MG63 (cell line): ENCODE results near the gene TRPC3. TPM values are rescaled to one million over a fixed set of nuclear protein-coding genes. Genes with fewer than 3 reads are reported as not detected.

ENCODE experiments used
- DNase-seq: peaks from one replicate; pipeline ENCODE4 v3.0.0-alpha.2; 2020
- H3K27me3 ChIP-seq: fragments of 250-450 bp; sonication (Bioruptor Pico); 2 replicates; pipeline ENCODE4 v1.5.1; 2020; ENCODE audit warnings: mild to moderate bottlenecking, moderate library complexity
- H3K36me3 ChIP-seq: fragments of 250-450 bp; sonication (Bioruptor Pico); 2 replicates; pipeline ENCODE4 v1.5.1; 2020; ENCODE audit warnings: mild to moderate bottlenecking, moderate library complexity
- H3K4me3 ChIP-seq: fragments of 250-450 bp; sonication (Bioruptor Pico); 2 replicates; pipeline ENCODE4 v1.5.1; 2020; ENCODE audit warnings: mild to moderate bottlenecking, moderate library complexity
- H3K9me3 ChIP-seq: fragments of 250-450 bp; sonication (Bioruptor Pico); 2 replicates; pipeline ENCODE4 v1.5.1; 2020; ENCODE audit warnings: mild to moderate bottlenecking, moderate library complexity
- total RNA-seq: library from RNA; depleted of rRNA; stranded (reverse); fragments of >200 nt; shearing (Covaris generic); gene quantifications from 2 replicates; pipeline ENCODE4 v1.2.3, GENCODE V29; 2014; ENCODE audit warnings: low replicate concordance

Gene TRPC3
- total RNA-seq, 1 experiment from 2014 or later = not detected

DNA sequence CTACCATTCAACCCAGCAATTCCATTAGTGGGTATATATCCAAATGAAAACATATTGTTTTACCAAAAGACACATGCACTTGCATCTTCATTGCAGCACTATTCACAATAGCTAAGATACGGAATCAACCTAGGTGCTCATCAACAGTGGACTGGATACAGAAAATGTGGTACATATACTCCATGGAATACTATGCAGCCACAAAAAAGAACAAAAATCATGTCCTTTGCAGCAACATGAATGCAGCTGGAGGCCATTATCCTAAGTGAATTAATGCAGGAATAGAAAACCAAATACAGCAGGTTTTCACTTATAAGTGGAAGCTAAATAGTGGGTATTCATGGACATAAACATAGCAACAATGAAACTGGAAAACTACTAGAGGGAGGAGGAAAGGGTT is 43.5 kb downstream of the TRPC3 start:
- H3K4me3 ChIP-seq = no peak overlapping the region

DNA sequence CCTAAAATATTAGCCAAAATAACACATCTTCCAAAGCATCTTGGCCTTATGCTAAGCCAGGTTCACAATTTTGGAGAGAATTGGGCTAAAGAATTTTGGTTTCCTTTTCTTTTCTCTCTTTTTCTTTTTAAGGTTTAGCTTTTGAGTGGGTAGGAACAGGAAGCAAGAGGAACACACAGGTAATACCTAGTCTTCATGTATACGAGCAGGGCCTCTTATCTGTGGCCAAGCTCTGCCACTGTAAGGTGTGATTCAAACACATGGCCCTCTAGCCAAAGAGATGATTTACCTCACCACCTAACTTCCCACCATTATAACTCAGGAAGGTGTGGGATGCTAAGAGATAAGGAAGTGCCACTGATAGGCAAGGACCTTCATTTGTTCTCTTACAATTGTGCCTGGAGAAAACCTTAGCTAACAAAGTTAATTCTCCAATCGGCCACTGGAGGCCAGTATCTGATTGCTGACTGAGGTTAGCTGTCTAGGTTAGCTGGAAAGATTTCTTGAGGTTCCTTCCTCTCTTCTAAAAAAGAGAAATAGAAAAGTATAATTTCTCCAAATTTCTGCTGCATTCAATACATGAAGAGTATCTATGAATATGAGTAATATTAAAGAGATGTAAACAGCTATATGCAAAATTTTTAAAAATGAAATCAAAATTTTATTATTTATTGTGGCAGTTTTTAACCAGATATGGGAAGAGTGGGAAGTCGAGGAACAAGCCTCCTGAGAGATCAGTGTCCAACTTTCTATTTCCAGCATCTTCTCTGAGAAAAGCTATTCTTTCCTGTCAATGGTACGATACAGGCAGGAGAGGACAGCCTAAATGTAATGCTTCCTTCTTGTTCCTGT is 51.5 kb downstream of the TRPC3 start:
- Histone ChIP-seq H3K9me3 (no peaks in the 10 kb centered on the region), H3K27me3 (0 out of 2 replicates have a peak, but pooled peaks cover 2% of the 10 kb centered on the region), H3K36me3 (no peaks in the 10 kb centered on the region), H3K4me3 (no peak overlapping the region)
- peak; percentile 14 for DNase-seq

More for the DNA sequence above, 43.5 kb downstream of the TRPC3 start:
- H3K27me3 ChIP-seq = no peaks in the 10 kb centered on the region
- H3K36me3 ChIP-seq = no peaks in the 10 kb centered on the region
- DNase-seq = no peak
- no peaks in the 10 kb centered on the region for H3K9me3 ChIP-seq

DNA sequence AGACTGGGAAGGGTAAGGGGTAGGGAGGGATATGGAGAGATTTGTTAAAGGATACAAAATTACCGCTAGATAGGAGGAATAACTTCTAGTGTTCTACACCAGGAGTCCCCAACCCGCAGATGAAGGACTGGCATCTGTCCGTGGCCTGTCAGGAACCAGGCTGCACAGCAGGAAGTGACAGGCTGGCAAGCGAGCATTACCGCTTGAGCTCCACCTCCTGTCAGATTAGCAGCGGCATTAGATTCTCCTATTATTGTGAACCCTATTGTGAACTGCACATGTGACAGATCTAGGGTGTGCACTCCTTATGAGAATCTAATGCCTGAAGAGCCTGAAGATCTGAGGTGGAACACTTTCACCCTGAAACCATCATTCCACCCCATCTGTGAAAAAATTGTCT is 53.7 kb downstream of the TRPC3 start:
- DNase-seq = peak; percentile 1
- Histone ChIP-seq H3K9me3 (no peaks in the 10 kb centered on the region), H3K27me3 (0 out of 2 replicates have a peak, but pooled peaks cover 2% of the 10 kb centered on the region), H3K36me3 (no peaks in the 10 kb centered on the region), H3K4me3 (no peak overlapping the region)

DNA sequence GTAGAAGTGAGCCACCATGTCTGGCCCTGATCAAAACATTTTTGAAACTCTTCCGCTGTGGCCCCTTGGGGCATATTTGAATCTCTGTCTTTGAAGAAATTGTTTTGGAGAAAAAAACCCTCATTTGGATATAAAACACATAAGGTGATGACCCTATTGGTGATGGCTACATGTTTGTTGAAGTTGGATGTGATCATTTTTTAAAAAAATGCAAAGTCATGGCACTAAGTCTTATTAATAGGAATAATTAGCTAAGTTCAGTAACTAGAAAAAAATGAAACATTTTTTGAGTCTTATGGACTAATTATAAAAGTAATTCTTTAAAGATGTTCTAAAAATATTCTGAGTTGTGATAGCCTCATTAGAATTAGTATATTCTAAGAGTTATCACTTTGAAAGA is 63.7 kb downstream of the TRPC3 start:
- DNase-seq = no peak
- H3K9me3 ChIP-seq = no peaks in the 10 kb centered on the region
- no peak overlapping the region for H3K4me3 ChIP-seq
- no peaks in the 10 kb centered on the region for H3K27me3 ChIP-seq
- no peaks in the 10 kb centered on the region for H3K36me3 ChIP-seq

DNA sequence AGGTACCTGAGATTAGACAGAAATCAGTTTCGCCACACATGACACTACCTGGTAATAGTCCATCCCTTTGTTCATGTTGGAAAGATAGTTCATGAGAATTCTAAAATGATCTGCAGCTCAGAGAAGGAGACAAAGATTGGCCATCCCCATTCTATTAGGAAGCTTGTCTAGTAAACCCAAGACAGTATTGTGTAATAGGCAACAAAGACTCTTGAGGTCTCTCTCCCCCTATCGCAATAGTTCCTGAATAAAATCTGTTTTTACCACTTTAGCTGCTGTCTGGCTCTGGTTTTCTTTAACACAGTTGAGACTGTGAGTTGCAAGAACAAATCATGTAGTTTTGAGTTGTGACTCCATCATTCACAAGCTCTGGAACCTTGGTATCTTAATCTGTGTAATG is 66.7 kb downstream of the TRPC3 start:
- no peak overlapping the region for H3K4me3 ChIP-seq

DNA sequence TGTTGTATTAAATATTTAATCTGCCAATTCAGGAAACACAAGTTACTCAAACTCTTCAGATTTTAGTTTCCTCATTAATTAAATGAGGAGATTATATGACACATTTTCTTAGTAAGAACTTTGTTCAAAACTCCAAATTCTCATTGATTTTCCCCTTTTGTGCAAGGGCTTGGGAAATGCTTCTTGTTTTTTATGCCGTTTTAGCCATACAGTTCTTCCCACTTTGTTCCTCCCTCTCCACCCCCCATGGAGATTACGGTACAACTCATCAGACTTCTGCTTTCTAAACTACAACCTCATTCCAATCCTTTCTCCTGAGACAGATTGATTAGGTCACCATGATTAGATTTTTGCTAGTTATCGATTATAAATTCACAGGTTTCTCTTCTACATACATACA is 70.7 kb downstream of the TRPC3 start:
- H3K9me3 ChIP-seq = no peaks in the 10 kb centered on the region
- DNase-seq = no peak
- H3K36me3 ChIP-seq = no peaks in the 10 kb centered on the region
- H3K4me3 ChIP-seq = no peak overlapping the region
- peaks cover 5% of the 10 kb centered on the region for H3K27me3 ChIP-seq

More for the DNA sequence above, 66.7 kb downstream of the TRPC3 start:
- no peaks in the 10 kb centered on the region for H3K36me3 ChIP-seq
- DNase-seq = no peak
- H3K9me3 ChIP-seq = no peaks in the 10 kb centered on the region
- H3K27me3 ChIP-seq = no peaks in the 10 kb centered on the region; the same call in 1 of the 2 replicates

DNA sequence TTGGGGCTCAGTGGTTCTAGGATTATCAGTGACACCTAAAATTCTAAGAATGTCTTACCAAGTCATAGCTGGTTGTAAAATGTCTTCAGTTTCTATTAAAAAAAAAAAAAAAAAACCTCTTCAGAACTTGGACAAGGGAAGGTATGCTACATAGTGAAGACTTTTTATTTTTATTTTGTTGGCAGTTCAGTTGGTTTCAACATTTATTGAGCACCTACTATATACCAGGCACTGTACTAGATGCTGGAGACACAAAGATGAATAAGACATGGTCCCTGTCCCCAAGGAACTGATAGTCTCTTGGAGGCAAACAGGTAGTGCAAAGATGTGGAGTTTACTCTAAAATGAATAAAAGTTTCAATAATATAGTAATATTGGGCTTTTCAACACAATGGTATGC is 72.7 kb downstream of the TRPC3 start:
- peaks cover 5% of the 10 kb centered on the region for H3K27me3 ChIP-seq
- no peak overlapping the region for H3K4me3 ChIP-seq

DNA sequence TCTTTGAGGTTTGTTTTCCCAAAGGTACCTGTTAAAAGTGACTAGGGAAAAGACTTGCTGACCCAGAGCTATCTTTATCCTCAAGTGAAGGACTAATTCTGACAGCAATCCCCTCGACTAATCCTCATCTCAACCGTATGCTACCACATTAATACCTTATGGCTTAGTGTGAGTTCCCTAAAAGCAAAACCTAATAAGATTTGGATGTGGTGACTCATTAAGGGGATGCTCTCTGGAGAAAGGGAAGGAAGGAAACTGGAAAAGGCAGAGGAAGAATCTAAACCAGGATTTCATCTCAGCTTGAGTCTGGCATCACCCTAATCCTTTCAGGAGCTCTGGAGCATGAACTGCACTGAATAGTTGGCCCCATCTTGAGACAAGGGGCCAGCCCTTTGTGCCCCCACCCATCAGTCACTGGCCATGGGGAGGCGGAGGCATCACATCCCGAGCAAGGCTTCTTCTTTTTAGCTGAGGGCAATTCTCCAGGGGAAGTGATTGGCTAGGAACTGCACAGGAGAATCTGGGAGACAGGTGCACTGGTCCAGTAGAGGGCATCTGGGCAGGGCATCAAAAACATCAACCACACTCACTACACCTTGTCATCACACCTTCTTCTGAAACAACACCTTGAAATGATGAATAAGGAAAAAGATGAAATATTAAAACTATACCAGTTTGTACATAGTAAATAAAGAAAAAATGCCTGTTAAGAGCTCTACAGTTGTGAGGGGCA is 74.7 kb downstream of the TRPC3 start:
- Histone ChIP-seq H3K27me3 (peaks cover 5% of the 10 kb centered on the region), H3K36me3 (no peaks in the 10 kb centered on the region)
- DNase-seq = no peak

More for the DNA sequence above, 72.7 kb downstream of the TRPC3 start:
- H3K36me3 ChIP-seq = no peaks in the 10 kb centered on the region
- no peaks in the 10 kb centered on the region for H3K9me3 ChIP-seq
- DNase-seq = no peak

DNA sequence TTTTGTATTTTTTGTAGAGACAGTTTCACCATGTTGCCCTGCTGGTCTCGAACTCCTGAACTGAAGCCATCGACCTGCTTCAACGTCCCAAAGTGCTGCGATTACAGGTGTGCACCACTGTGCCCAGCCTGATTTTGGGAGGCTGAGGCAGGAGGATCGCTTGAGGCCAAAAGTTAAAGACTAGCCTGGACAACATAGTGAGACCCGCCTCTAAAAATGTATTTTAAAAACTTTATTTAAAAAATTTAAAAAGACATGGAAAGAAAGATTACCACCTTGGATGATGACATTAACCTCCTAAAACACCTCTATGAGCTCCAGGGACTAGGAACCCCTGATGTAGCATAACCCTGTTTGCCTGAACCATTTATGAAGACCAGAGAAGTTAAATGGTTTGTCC is 75.8 kb downstream of the TRPC3 start:
- Histone ChIP-seq H3K9me3 (no peaks in the 10 kb centered on the region), H3K4me3 (no peak overlapping the region), H3K36me3 (no peaks in the 10 kb centered on the region), H3K27me3 (peaks cover 5% of the 10 kb centered on the region)
- no peak for DNase-seq

More for the DNA sequence above, 74.7 kb downstream of the TRPC3 start:
- Histone ChIP-seq H3K4me3 (no peak overlapping the region), H3K9me3 (no peaks in the 10 kb centered on the region)

DNA sequence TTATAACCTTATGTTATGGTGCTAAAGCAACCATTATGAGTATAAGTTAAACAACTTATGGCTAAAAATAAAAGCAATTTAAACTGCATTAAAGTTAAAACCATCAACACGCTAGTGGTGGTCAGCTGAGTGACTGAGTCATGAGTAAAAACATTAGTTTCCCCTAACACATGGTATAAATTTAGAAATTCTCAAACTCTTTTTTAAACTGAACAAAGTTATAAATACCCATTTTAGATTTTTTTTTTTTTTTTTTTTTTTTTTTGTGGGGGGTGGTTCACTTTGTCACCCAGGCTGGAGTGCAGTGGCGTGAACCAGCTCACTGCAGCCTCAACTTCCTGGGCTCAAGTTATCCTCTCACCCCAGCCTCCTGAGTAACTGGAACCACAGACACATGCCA is 76.2 kb downstream of the TRPC3 start:
- no peaks in the 10 kb centered on the region for H3K9me3 ChIP-seq
- no peak for DNase-seq

DNA sequence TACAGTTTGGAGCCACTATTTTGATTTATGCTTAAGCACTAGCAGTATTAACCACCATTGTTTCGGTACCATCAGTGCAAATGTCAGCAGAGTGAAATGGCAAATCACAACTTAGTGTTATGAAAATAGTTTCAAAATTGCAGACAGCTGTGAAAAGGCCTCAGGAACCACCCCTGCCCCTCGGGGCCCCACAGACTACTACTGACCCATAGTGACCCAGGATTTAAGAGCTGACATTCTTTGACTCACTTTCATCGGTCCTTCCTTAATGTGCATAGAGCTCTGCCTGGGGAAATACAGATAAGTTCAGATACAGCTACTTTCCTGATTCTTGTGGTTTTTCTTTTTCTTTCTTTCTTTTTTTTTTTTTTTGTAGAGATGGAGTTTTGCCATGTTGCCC is 78.3 kb downstream of the TRPC3 start:
- Histone ChIP-seq H3K9me3 (no peaks in the 10 kb centered on the region), H3K36me3 (no peaks in the 10 kb centered on the region), H3K4me3 (no peak overlapping the region), H3K27me3 (peaks cover 5% of the 10 kb centered on the region)
- DNase-seq = no peak

More for the DNA sequence above, 76.2 kb downstream of the TRPC3 start:
- Histone ChIP-seq H3K36me3 (no peaks in the 10 kb centered on the region), H3K27me3 (peaks cover 5% of the 10 kb centered on the region), H3K4me3 (no peak overlapping the region)

DNA sequence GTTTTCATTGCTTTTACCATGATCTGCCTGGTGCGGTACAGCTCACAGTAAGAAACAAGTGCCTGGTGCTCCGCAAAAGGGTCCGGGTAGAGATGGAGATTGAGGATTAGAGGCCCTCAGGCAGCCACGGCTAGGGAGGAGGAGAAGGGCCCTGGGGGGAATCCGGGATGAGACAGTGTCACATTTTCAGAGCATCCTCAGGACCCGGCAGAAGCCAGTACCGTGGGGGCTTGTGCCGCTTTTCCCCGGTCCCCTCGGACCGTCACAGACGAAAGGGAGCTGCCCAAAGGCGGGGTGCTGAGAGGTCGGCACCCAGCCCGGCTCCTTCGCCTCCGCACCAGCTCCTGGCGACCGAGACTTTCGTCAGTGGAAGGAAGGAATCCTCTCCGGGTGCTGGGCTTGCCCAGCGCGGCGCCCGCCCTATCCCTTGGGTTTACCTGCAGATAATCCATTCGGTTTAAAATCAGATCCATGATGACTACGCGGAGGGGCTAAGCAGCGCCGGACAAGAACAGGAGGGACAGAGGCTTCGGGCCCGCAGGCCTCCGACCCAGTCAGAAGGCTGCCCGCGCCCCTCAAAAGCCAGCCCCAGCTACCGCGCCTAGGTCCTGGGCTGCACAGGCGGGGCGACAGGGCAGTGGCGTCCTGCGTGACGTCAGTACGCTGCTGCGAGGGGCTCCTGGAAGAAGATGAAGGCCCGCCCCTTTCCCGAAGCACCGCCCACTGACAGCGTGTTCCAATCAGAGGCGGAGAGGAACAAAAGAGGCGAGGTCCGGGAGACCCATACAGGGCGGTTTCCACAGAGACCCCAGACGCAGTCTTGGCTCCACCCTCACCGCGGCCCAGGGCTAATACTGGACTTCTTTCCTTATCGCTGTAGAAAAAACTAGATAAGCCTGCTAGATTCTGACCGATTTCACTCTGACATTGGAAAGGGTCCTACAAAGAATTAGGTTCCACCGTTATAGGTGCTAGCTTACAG is 81.7 kb downstream of the TRPC3 start, which contains the start of gene BBS7:
Gene BBS7, minus strand, starts transcription at position 634 of the 982 bp plus-strand sequence. Its CDS starts 161 bp downstream, at position 473.
- Histone ChIP-seq H3K36me3 (peaks cover 22% of the 10 kb centered on the region), H3K27me3 (no peaks in the 10 kb centered on the region), H3K4me3 (peak within 1 kb of the TSS; percentile 75), H3K9me3 (0 out of 2 replicates have a peak, but pooled peaks cover 3% of the 10 kb centered on the region)
- peak; percentile 95 for DNase-seq

DNA sequence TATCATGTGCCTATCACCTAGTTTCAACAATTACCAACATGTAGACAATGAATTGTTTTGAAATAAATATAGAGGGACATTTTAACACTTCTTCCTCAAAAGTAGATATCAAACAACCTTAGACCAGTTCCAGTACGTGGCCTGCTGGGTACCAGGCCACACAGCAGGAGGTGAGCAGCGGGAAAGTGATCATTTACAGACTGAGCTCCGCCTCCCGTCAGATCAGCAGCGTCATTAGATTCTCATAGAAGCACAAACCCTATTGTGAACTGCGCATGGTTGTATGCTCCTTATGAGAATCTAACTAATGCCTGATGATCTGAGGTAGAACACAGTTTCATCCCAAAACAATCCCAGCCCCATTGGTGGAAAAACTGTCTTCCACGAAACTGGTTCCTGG is 88.1 kb downstream of the TRPC3 start:
- peaks cover 37% of the 10 kb centered on the region for H3K36me3 ChIP-seq
- no peak overlapping the region for H3K4me3 ChIP-seq

DNA sequence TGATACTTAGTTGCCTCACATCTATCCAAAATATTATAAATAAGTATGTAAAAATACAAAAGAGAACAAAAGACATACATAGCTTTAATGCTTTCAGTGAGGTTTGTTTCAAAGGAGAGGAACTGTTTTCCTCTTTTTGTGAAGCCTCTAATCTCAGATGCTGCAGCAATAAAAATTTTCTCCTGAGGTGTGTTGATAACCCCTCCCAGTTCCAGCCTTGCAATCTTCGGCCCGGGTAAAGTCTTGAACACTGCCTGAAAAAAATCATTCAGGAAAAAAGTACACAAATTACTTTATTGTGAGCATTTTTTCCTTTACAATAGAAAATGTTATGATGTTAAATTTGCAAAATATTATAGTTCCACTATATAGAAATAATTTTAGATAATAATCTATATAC is 90.4 kb downstream of the TRPC3 start:
- no peak for DNase-seq
- Histone ChIP-seq H3K4me3 (no peak overlapping the region), H3K36me3 (peaks cover 27% of the 10 kb centered on the region)

More for the DNA sequence above, 88.1 kb downstream of the TRPC3 start:
- no peaks in the 10 kb centered on the region for H3K27me3 ChIP-seq
- DNase-seq = no peak
- H3K9me3 ChIP-seq = 0 out of 2 replicates have a peak, but pooled peaks cover 3% of the 10 kb centered on the region

DNA sequence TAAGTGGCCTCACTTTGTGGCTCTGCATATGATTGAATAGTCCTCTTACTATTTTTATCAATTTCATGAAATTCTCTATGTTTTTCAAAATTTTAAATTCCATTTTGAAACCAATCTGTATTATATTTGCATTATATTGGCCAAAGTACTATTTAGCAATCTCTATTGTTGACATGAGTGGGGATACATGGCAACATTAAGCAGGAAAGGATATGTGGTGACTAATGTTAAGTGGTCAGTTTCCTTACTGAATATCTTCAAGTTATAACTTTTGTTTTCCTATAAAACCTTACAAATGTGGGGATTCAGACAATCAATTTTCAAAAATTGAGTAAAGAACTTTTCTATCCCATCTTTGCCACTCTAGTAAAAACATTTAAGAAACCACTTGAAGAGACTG is 91.7 kb downstream of the TRPC3 start:
- Histone ChIP-seq H3K4me3 (no peak overlapping the region), H3K9me3 (no peaks in the 10 kb centered on the region), H3K36me3 (peaks cover 18% of the 10 kb centered on the region), H3K27me3 (no peaks in the 10 kb centered on the region)
- no peak for DNase-seq

More for the DNA sequence above, 90.4 kb downstream of the TRPC3 start:
- H3K9me3 ChIP-seq = no peaks in the 10 kb centered on the region
- no peaks in the 10 kb centered on the region for H3K27me3 ChIP-seq

DNA sequence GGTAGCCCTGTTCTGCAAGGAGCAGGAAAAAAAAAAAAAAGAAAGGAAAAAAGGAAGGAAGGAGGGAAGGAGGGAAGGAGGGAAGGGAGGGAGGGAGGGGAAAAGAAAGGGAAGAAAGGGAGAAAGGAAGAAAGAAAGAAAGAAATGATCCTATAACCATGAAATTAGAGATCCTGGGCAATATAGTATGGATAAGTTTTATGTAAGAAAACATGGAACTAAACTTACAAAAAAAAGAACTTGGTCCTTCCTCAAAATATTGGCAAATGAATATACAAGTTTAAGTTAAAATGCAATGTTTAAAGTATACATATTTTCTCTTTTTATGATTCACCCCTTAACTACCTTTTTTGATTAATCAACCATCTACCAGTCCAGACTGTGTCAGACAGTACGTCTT is 100.5 kb downstream of the TRPC3 start:
- Histone ChIP-seq H3K27me3 (no peaks in the 10 kb centered on the region), H3K4me3 (no peak overlapping the region), H3K9me3 (no peaks in the 10 kb centered on the region), H3K36me3 (peaks cover 6% of the 10 kb centered on the region)
- no peak for DNase-seq
